ENCODE results near the gene ZNF608. TPM values are rescaled to one million over a fixed set of nuclear protein-coding genes. Genes with fewer than 3 reads are reported as not detected.

Gene ZNF608
- total RNA-seq, 1 experiment from 2014 or later, result 0.95 TPM

DNA sequence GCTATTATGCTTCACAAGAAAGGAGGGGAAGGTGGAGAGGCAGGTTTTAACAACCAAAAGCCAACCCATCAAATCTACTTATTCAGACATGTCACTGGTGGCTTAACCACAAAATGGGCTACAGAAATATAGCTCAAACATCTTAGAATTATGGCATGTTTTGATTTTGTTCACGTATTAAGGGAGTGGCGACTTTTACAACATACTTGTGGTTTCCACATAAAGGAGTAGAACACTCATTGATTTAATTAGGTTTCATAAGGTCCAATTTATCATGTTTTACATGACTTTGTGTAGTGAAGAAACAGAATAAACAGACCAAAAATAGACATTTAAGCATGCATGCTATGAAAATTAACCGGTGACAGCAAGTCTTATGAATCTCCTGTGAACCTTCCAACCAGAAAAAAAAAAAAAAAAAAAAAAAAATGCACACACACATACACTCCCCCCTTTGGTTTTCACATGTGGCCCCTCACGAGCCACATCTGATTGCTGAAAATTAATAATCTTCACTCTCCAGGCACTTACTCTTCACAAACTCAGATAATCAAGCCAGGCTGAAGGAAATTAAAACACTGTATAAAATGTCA, 5.4 kb downstream of the ZNF608 start:
- Histone ChIP-seq H3K9ac (ENCODE audit: low read length) (no peak overlapping the region), H3K27ac (ENCODE audit: low read length) (peak overlapping the region; percentile 75), H3K79me2 (ENCODE audit: low read length) (no peaks in the 10 kb centered on the region), H3F3A (ENCODE audit: low read length, unreplicated experiment) (no peaks in the 10 kb centered on the region), H3K4me3 (ENCODE audit: low read length) (no peak overlapping the region), H3K36me3 (ENCODE audit: low read depth, low read length) (no peaks in the 10 kb centered on the region), H3K9me2 (replicated peaks; ENCODE audit: low read length) (no peaks in the 10 kb centered on the region), H4K20me1 (ENCODE audit: low read length) (no peaks in the 10 kb centered on the region), H2AFZ (ENCODE audit: low read length) (no peak overlapping the region), H3K4me2 (ENCODE audit: low read length) (peak overlapping the region; percentile 71; the same call in 1 of the 2 replicates), H3K4me1 (ENCODE audit: insufficient read depth, low read length) (peaks cover 50% of the 10 kb centered on the region), H3K27me3 (ENCODE audit: low read length) (no peaks in the 10 kb centered on the region), H3K9me3 (ENCODE audit: low read length) (no peaks in the 10 kb centered on the region)
- ChIA-PET POLR2A (ENCODE audit: unreplicated experiment) (no interaction called here), CTCF (no interaction called here)
- no TSS peak for BruUV-seq (replicated peaks)
- DNase-seq, result peak; percentile 80
- TF ChIP-seq CTCF (conservative IDR thresholded peaks at IDR 0.05; ENCODE audit: low read depth, low read length) (no peak), EZH2phosphoT487 (IDR thresholded peaks at IDR 0.05; ENCODE audit: borderline replicate concordance, low read length) (no peak), EZH2 (IDR thresholded peaks at IDR 0.05; ENCODE audit: low read length, unreplicated experiment) (no peak)
- ATAC-seq, result peak; percentile 48
- intact Hi-C loops (cut with micrococcal nuclease), result loop anchor here (1.0 to 10.0 kb wide), 4 partner anchors 85 to 1394 kb away; no protein-coding TSS in a partner anchor

DNA sequence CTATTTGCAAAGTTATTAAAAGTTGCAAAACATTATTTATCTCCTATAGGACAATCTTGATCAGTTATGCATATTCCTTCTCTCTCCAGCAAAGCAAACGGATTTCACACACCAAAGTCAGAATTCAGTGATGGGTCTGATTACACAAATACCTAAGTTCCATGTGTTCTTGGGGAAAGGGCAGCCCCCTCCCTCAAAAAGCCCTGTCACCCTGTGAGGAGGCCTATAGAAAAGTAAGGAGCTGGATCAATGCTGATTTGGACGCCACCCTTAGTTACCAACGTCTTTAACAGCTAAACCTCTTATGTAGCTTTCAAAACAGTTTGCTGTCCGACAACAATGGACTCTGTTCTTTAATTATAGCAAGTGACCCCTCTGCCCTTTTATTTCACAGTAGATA, 6.4 kb downstream of the ZNF608 start:
- no TSS peak for BruUV-seq (replicated peaks)
- CTCF ChIA-PET, result no interaction called here

More for the DNA sequence above, 6.4 kb downstream of the ZNF608 start:
- ATAC-seq, result no peak
- no peaks in the 10 kb centered on the region for H3K79me2 ChIP-seq (ENCODE audit: low read length)
- intact Hi-C loops (cut with micrococcal nuclease), result loop anchor here (2.0 to 10.0 kb wide), 3 partner anchors 535 to 1395 kb away; no protein-coding TSS in a partner anchor
- DNase-seq, result no peak
- H3K36me3 ChIP-seq (ENCODE audit: low read depth, low read length), result no peaks in the 10 kb centered on the region
- H3F3A ChIP-seq (ENCODE audit: low read length, unreplicated experiment), result no peaks in the 10 kb centered on the region
- POLR2A ChIA-PET (ENCODE audit: unreplicated experiment), result no interaction called here
- no peaks in the 10 kb centered on the region for H3K27me3 ChIP-seq (ENCODE audit: low read length)
- H3K4me3 ChIP-seq (ENCODE audit: low read length), result no peak overlapping the region
- H3K4me1 ChIP-seq (ENCODE audit: insufficient read depth, low read length), result peaks cover 42% of the 10 kb centered on the region
- no peak overlapping the region for H2AFZ ChIP-seq (ENCODE audit: low read length)
- H3K9me2 ChIP-seq (replicated peaks; ENCODE audit: low read length), result no peaks in the 10 kb centered on the region
- H3K27ac ChIP-seq (ENCODE audit: low read length), result no peak overlapping the region
- no peak for TF ChIP-seq EZH2phosphoT487 (IDR thresholded peaks at IDR 0.05; ENCODE audit: borderline replicate concordance, low read length)
- no peak for TF ChIP-seq CTCF (conservative IDR thresholded peaks at IDR 0.05; ENCODE audit: low read depth, low read length)
- no peak for TF ChIP-seq EZH2 (IDR thresholded peaks at IDR 0.05; ENCODE audit: low read length, unreplicated experiment)
- no peaks in the 10 kb centered on the region for H3K9me3 ChIP-seq (ENCODE audit: low read length)
- H4K20me1 ChIP-seq (ENCODE audit: low read length), result no peaks in the 10 kb centered on the region
- H3K9ac ChIP-seq (ENCODE audit: low read length), result no peak overlapping the region
- H3K4me2 ChIP-seq (ENCODE audit: low read length), result no peak overlapping the region

Measured in PC-3 (cell line).